ENCODE data around the gene ARHGEF19. TPM values are rescaled to one million over a fixed set of nuclear protein-coding genes. Genes with fewer than 3 reads are reported as not detected.
A peak's percentile ranks its signal among the peaks of the same experiment; 100 is the strongest.

The ARHGEF19 gene
- total and polyA plus RNA-seq, 9 of the 15 experiments (the other 6 are each of a cell fraction or from before 2014, with no cell fraction given): 0.73 to 21.0 (median 5.2) TPM

GRCh38 chr1:16236511-16237342, 24.3 kb upstream of the ARHGEF19 start, which contains the start of gene CPLANE2 (continued):
- no peak for TF ChIP-seq STAT6 (CRISPR knock-in tag; IDR thresholded peaks at IDR 0.05)
- no peak for TF ChIP-seq ETS2 (tag; IDR thresholded peaks at IDR 0.05; ENCODE audit: borderline replicate concordance, poor library complexity, severe bottlenecking)
- TF ChIP-seq ZBTB11 (CRISPR knock-in tag; IDR thresholded peaks at IDR 0.05): peak in 2 of 3 experiments; percentile 41 to 81; a peak in 3 of 6 replicates
- TF ChIP-seq EWSR1 (IDR thresholded peaks at IDR 0.05; ENCODE audit: borderline replicate concordance, low read depth, partially characterized antibody): no peak
- TF ChIP-seq PHTF2 (CRISPR knock-in tag; IDR thresholded peaks at IDR 0.05): no peak
- no peak for TF ChIP-seq ZNF408 (CRISPR knock-in tag; IDR thresholded peaks at IDR 0.05; ENCODE audit: low read depth)
- TF ChIP-seq FOXO4 (CRISPR knock-in tag; IDR thresholded peaks at IDR 0.05): no peak
- TF ChIP-seq SMAD2 (IDR thresholded peaks at IDR 0.05; ENCODE audit: low read depth, low read length): no peak
- peak in 1 of 2 experiments; percentile 89; a peak in 1 of 4 replicates for TF ChIP-seq HDAC1 (IDR thresholded peaks at IDR 0.05)
- no peak for TF ChIP-seq E2F5 (CRISPR knock-in tag; IDR thresholded peaks at IDR 0.05)
- TF ChIP-seq ZNF354B (CRISPR knock-in tag; IDR thresholded peaks at IDR 0.05): no peak
- no peak for TF ChIP-seq IRF9 (tag; IDR thresholded peaks at IDR 0.05)
- TF ChIP-seq SMARCA5 (IDR thresholded peaks at IDR 0.05): no peak
- no peak for TF ChIP-seq ZNF717 (CRISPR knock-in tag; IDR thresholded peaks at IDR 0.05)
- TF ChIP-seq NFIC (IDR thresholded peaks at IDR 0.05): no peak
- TF ChIP-seq MTA1 (IDR thresholded peaks at IDR 0.05; ENCODE audit: borderline replicate concordance): peak; percentile 91; the same call in 1 of the 2 replicates
- no peak for TF ChIP-seq SMARCC2 (IDR thresholded peaks at IDR 0.05; ENCODE audit: low read depth)
- TF ChIP-seq ZNF282 (CRISPR knock-in tag; IDR thresholded peaks at IDR 0.05): no peak

Data from K562 (cell line).